Uterus (tissue), 4 donors: ENCODE measurements around the gene VAC14. TPM values are rescaled to one million over a fixed set of nuclear protein-coding genes. Genes with fewer than 3 reads are reported as not detected.

Source experiments
- DNase-seq, 2 donors: peaks; one replicate each; pipeline ENCODE4 v3.0.0-alpha.2; 2019 to 2020
- H3K27ac ChIP-seq, 2 donors: fragments of 200-600 bp; sonication (generic); 1 replicate in 1 of 2; 2 replicates in 1 of 2; pipeline ENCODE4 v1.5.1; 2016 to 2018
- H3K27me3 ChIP-seq, 2 donors: fragments of 200-600 bp; sonication (generic); one replicate each; pipeline ENCODE4 v1.5.1; 2018 to 2019; ENCODE audit warnings: control low read depth in 1 of 2
- H3K36me3 ChIP-seq, 2 donors: fragments of 200-600 bp; sonication (generic); one replicate each; pipeline ENCODE4 v1.5.1; 2019; ENCODE audit warnings: control low read depth in 1 of 2
- H3K4me1 ChIP-seq, 2 donors: fragments of 200-600 bp; sonication (generic); one replicate each; pipeline ENCODE4 v1.5.1; 2018 to 2019; ENCODE audit warnings: control low read depth in 1 of 2
- H3K4me3 ChIP-seq, 2 donors: fragments of 200-600 bp; sonication (generic); 1 replicate in 1 of 2; 2 replicates in 1 of 2; pipeline ENCODE4 v1.5.1; 2018 to 2019; ENCODE audit warnings: mild to moderate bottlenecking in 1 of 2
- H3K9me3 ChIP-seq, 2 donors: fragments of 200-600 bp; sonication (generic); one replicate each; pipeline ENCODE4 v1.5.1; 2019; ENCODE audit warnings: control low read depth in 1 of 2
- POLR2A ChIP-seq, 2 donors: fragments of 450-650 bp; IDR thresholded peaks; one replicate each; pipeline ENCODE4 v1.6.1; 2016; ENCODE audit warnings: antibody characterized with exemption in 2 of 2, mild to moderate bottlenecking in 1 of 2, moderate library complexity in 1 of 2
- intact Hi-C: fragments of 100-400 bp; cut with DNase I; formaldehyde crosslinking; loops from one replicate; pipeline ENCODE4 v1.15.1; 2023; ENCODE audit warnings: low total_unique reads
- total RNA-seq, 4 donors: library from RNA; depleted of rRNA in 3 of 4; stranded (reverse); fragments of >200 nt in 3 of 4; gene quantifications; one replicate each; pipeline versions ENCODE4 v1.1.0 to v1.2.4, GENCODE V29; 2014 to 2023
- TF ChIP-seq, protein P1 (sequence below), 4 experiments: fragments of 200-600 bp in 2 of 4; fragments of 450-650 bp in 2 of 4; sonication (generic) in 2 of 4; IDR thresholded peaks; one replicate each; pipeline ENCODE4 v1.5.1; 2016 to 2019; ENCODE audit warnings: antibody characterized with exemption in 4 of 4, mild to moderate bottlenecking in 2 of 4, moderate library complexity in 1 of 4
- donor health status: DM: yes; HTN: yes; CAD: no.

Gene VAC14
- total RNA-seq, 4 donors from 2014 or later, result 4.7 to 30.6 (median 17.4) TPM

DNA sequence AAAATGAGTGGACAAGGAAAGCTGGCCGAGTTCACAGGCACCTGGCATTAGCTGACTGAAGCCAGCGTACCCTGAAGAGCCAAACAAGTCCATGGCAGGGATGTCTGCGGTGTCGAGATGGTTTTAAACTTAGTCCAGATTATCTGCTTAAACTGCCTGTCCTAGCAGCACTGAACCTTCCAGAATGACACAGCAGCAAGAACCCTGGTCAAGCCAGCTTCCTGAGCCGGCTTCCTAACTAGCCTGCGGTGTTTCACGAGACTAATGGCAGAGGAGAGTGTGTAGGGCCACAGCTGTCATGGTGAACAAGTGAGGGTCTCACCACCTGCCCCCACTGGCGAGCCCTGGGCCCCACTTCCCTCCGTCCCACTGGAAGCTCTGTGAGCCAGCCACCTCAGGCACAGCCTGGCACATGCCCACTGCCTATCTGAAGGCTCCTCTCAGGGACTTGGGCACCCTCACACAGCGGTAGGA is 86.3 kb downstream of the VAC14 start:
- no peak for DNase-seq
- Histone ChIP-seq H3K27ac (peak overlapping the region; percentile 94 to 96), H3K4me1 (peaks cover 15 to 25% of the 10 kb centered on the region in 2 donors), H3K36me3 (no peaks in the 10 kb centered on the region), H3K27me3 (no peaks in the 10 kb centered on the region), H3K9me3 (no peaks in the 10 kb centered on the region), H3K4me3 (no peak overlapping the region)
- intact Hi-C loops, result no loop called here
- TF ChIP-seq, protein P1, sequence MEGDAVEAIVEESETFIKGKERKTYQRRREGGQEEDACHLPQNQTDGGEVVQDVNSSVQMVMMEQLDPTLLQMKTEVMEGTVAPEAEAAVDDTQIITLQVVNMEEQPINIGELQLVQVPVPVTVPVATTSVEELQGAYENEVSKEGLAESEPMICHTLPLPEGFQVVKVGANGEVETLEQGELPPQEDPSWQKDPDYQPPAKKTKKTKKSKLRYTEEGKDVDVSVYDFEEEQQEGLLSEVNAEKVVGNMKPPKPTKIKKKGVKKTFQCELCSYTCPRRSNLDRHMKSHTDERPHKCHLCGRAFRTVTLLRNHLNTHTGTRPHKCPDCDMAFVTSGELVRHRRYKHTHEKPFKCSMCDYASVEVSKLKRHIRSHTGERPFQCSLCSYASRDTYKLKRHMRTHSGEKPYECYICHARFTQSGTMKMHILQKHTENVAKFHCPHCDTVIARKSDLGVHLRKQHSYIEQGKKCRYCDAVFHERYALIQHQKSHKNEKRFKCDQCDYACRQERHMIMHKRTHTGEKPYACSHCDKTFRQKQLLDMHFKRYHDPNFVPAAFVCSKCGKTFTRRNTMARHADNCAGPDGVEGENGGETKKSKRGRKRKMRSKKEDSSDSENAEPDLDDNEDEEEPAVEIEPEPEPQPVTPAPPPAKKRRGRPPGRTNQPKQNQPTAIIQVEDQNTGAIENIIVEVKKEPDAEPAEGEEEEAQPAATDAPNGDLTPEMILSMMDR (IDR thresholded peaks at IDR 0.05), result no peak
- no peak for TF ChIP-seq POLR2A (IDR thresholded peaks at IDR 0.05)

DNA sequence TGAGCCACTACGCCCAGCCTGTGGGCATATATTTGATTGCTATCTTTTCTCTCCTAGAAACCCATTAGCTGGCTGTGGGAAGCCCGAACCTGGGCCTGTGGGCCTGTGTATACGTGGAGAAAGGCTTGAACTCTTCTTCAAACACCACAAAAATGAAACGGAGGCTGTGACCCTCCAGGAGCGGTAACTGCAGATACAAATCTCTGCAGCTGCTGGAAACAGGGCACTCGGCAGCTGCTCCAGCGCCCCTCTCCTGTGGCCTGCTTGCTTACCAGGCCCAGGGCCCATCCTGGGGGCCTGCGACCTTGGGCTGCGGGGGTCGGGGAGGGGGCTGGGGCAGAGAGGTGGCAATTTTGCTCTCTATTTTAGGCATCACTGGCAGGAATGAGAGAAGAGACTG is 87.1 kb downstream of the VAC14 start:
- H3K27ac ChIP-seq, result peak overlapping the region; percentile 94 to 96
- H3K4me1 ChIP-seq, result peaks cover 15 to 25% of the 10 kb centered on the region in 2 donors
- no peaks in the 10 kb centered on the region for H3K36me3 ChIP-seq
- H3K4me3 ChIP-seq, result no peak overlapping the region
- intact Hi-C loops, result no loop called here
- H3K27me3 ChIP-seq, result no peaks in the 10 kb centered on the region
- H3K9me3 ChIP-seq, result no peaks in the 10 kb centered on the region
- DNase-seq, result no peak
- TF ChIP-seq, protein P1 (IDR thresholded peaks at IDR 0.05), result no peak
- TF ChIP-seq POLR2A (IDR thresholded peaks at IDR 0.05), result no peak

DNA sequence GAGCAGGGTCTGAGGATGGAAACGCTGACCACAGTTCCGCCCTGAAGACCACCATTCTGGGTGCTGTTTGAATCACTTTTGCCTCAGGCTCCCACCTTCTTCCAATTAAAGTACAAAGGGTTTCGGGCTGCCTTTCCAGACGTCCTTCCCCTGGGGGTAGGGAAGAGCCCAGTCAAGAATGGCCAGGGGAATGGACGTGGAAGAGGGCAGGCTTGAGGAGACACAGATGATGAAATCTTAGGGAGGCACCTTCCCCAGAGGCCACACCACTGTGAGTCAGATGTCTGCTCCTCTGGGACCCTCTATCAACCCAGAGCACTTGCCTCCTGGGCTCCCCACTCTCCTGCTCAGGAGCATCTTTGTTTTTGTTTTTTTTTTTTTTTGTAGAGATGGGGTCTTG is 87.6 kb downstream of the VAC14 start:
- intact Hi-C loops, result no loop called here
- H3K27ac ChIP-seq, result peak overlapping the region; percentile 94 to 96
- peaks cover 15 to 25% of the 10 kb centered on the region in 2 donors for H3K4me1 ChIP-seq

DNA sequence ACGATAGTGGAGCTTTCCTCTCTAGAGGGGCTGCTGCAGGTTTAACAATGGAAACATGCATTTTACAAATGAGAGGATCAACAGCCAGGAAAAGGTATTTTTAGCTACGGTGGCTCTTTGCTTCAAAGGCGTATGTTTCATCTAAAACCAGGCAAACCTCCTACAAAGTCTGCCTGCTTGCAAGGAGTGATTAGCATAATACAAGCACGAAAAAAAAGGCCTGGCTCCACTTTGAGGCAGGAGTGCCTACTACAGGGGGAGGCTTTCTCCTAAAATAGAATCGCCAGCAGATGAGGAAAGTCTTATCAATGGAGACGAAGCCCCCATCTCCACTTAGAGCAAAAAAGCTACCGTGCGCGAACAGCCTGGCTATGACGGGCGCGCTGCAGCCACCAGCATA is 88.0 kb downstream of the VAC14 start:
- Histone ChIP-seq H3K4me3 (no peak overlapping the region), H3K4me1 (peaks cover 15 to 25% of the 10 kb centered on the region in 2 donors), H3K36me3 (no peaks in the 10 kb centered on the region), H3K9me3 (no peaks in the 10 kb centered on the region), H3K27ac (peak overlapping the region; percentile 94 to 96), H3K27me3 (no peaks in the 10 kb centered on the region)
- intact Hi-C loops, result no loop called here
- no peak for TF ChIP-seq POLR2A (IDR thresholded peaks at IDR 0.05)
- TF ChIP-seq, protein P1 (IDR thresholded peaks at IDR 0.05), result no peak
- no peak for DNase-seq

More for the DNA sequence above, 87.6 kb downstream of the VAC14 start:
- Histone ChIP-seq H3K4me3 (no peak overlapping the region), H3K9me3 (no peaks in the 10 kb centered on the region), H3K36me3 (no peaks in the 10 kb centered on the region), H3K27me3 (no peaks in the 10 kb centered on the region)
- no peak for TF ChIP-seq POLR2A (IDR thresholded peaks at IDR 0.05)
- TF ChIP-seq, protein P1 (IDR thresholded peaks at IDR 0.05), result no peak
- DNase-seq, result no peak

DNA sequence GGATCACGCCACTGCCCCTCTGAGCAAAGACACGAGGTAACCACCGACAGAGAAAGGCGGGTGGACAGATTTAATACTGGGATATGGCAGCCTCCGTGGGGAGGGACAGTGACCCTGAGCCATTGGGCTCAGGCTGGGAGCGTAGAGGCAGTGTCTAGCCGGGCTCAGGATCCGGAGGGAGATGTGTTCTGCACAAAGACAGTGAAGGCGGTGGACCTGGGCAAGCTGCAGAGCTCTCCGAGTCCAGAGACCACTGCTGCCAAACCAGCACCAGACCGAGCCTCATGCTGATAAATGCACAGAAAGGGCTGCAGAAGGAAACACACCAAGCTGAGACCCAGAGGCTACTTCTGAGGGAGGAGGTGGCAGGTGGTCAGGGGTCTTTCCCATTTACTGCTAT is 88.6 kb downstream of the VAC14 start:
- peaks cover 19 to 25% of the 10 kb centered on the region in 2 donors for H3K4me1 ChIP-seq
- no peaks in the 10 kb centered on the region for H3K9me3 ChIP-seq
- no peak for DNase-seq
- H3K27me3 ChIP-seq, result no peaks in the 10 kb centered on the region
- intact Hi-C loops, result no loop called here
- no peak overlapping the region for H3K4me3 ChIP-seq
- H3K27ac ChIP-seq, result peak overlapping the region; percentile 94 to 96
- no peak for TF ChIP-seq POLR2A (IDR thresholded peaks at IDR 0.05)
- TF ChIP-seq, protein P1 (IDR thresholded peaks at IDR 0.05), result no peak
- H3K36me3 ChIP-seq, result no peaks in the 10 kb centered on the region
